HepG2 (cell line): ENCODE measurements around the gene APRT. TPM values are rescaled to one million over a fixed set of nuclear protein-coding genes. Genes with fewer than 3 reads are reported as not detected.
A peak's percentile ranks its signal among the peaks of the same experiment; 100 is the strongest.

ENCODE experiments used
- CAMTA2 ChIP-seq: sonication (generic); formaldehyde crosslinking; IDR thresholded peaks from 2 replicates; pipeline ENCODE4 v1.4.0; 2020; ENCODE audit warnings: mild to moderate bottlenecking, missing genetic modification reagents, borderline replicate concordance
- HDAC1 ChIP-seq: sonication (generic); formaldehyde crosslinking; IDR thresholded peaks from 2 replicates; pipeline ENCODE4 v1.5.1; 2020; ENCODE audit warnings: mild to moderate bottlenecking, missing genetic modification reagents
- PHF20 ChIP-seq: sonication (generic); formaldehyde crosslinking; IDR thresholded peaks from 2 replicates; pipeline ENCODE4 v1.5.0; 2020; ENCODE audit warnings: mild to moderate bottlenecking, missing genetic modification reagents
- RCOR2 ChIP-seq: IDR thresholded peaks from 2 replicates; pipeline ENCODE4 v1.6.1; 2016; ENCODE audit warnings: missing biosample characterization, missing genetic modification reagents
- RFXANK ChIP-seq: IDR thresholded peaks from 2 replicates; pipeline ENCODE4 v1.6.1; 2016
- SATB2 ChIP-seq: sonication (generic); formaldehyde crosslinking; IDR thresholded peaks from 2 replicates; pipeline ENCODE4 v1.5.0; 2020; ENCODE audit warnings: missing genetic modification reagents
- SMYD3 ChIP-seq: sonication (generic); formaldehyde crosslinking; IDR thresholded peaks from 2 replicates; pipeline ENCODE4 v1.8.1; 2023; ENCODE audit warnings: mild to moderate bottlenecking, missing genetic modification reagents
- TBP ChIP-seq: sonication (generic); formaldehyde crosslinking; IDR thresholded peaks from 2 replicates; pipeline ENCODE4 v1.5.0; 2020; ENCODE audit warnings: missing genetic modification reagents
- ZBTB7A ChIP-seq: sonication (generic); formaldehyde crosslinking; IDR thresholded peaks from 2 replicates; pipeline ENCODE4 v1.8.0; 2022; ENCODE audit warnings: mild to moderate bottlenecking, missing genetic modification reagents
- ZHX1 ChIP-seq: sonication (generic); formaldehyde crosslinking; IDR thresholded peaks from 2 replicates; pipeline ENCODE4 v1.8.1; 2022; ENCODE audit warnings: low read depth, mild to moderate bottlenecking, missing genetic modification reagents
- ZKSCAN5 ChIP-seq: sonication (generic); formaldehyde crosslinking; IDR thresholded peaks from 2 replicates; pipeline ENCODE4 v1.5.1; 2020; ENCODE audit warnings: mild to moderate bottlenecking, missing genetic modification reagents
- ZNF143 ChIP-seq: sonication (generic); formaldehyde crosslinking; IDR thresholded peaks from 2 replicates; pipeline ENCODE4 v1.4.0; 2020; ENCODE audit warnings: missing genetic modification reagents
- ZNF44 ChIP-seq: sonication (generic); formaldehyde crosslinking; IDR thresholded peaks from 2 replicates; pipeline ENCODE4 v1.5.1; 2020; ENCODE audit warnings: mild to moderate bottlenecking, missing genetic modification reagents
- ZNF775 ChIP-seq: sonication (generic); formaldehyde crosslinking; IDR thresholded peaks from 2 replicates; pipeline ENCODE4 v1.4.0; 2020; ENCODE audit warnings: missing genetic modification reagents, mild to moderate bottlenecking, moderate library complexity, borderline replicate concordance
- ZNF841 ChIP-seq: sonication (generic); formaldehyde crosslinking; IDR thresholded peaks from 2 replicates; pipeline ENCODE4 v1.8.1; 2023; ENCODE audit warnings: missing genetic modification reagents, borderline replicate concordance
- ZSCAN21 ChIP-seq: sonication (generic); formaldehyde crosslinking; IDR thresholded peaks from 2 replicates; pipeline ENCODE4 v1.8.0; 2022; ENCODE audit warnings: mild to moderate bottlenecking, missing genetic modification reagents, moderate library complexity, borderline replicate concordance
- polyA plus RNA-seq, 8 experiments: library from polyadenylated mRNA; depleted of rRNA in 3 of 8; stranded (reverse) in 7 of 8; unstranded in 1 of 8; fragments of >200 nt; fragmentation: Illumina TruSeq in 4 of 8; extraction: Trizol in 4 of 8; gene quantifications; 2 replicates each; pipeline versions ENCODE4 v1.2.1 to v1.2.3, GENCODE V29; 2011 to 2016; ENCODE audit warnings: low read depth in 4 of 8, missing spikeins in 1 of 8, mixed read lengths in 1 of 8; ENCODE audit not compliant: insufficient read depth in 1 of 8
- total RNA-seq, 5 experiments: library from RNA; depleted of rRNA; stranded (reverse); fragments of >200 nt; fragmentation: Illumina TruSeq; extraction: Trizol; gene quantifications; 2 replicates each; pipeline ENCODE4 v1.2.3, GENCODE V29; 2016; ENCODE audit warnings: low read depth in 1 of 5
- TF ChIP-seq, protein P1 (sequence below): sonication (generic); formaldehyde crosslinking; IDR thresholded peaks from 2 replicates; pipeline ENCODE4 v1.4.0; 2020; ENCODE audit warnings: missing genetic modification reagents, borderline replicate concordance
- TF ChIP-seq, protein P2 (sequence below): IDR thresholded peaks from 2 replicates; pipeline ENCODE4 v1.6.1; 2016
- TF ChIP-seq, protein P3 (sequence below): sonication (generic); formaldehyde crosslinking; conservative IDR thresholded peaks from 2 replicates; pipeline ENCODE4 v1.4.0; 2020; ENCODE audit warnings: missing genetic modification reagents
- TF ChIP-seq, protein P4 (sequence below): sonication (generic); formaldehyde crosslinking; IDR thresholded peaks from 2 replicates; pipeline ENCODE4 v1.4.0; 2020; ENCODE audit warnings: mild to moderate bottlenecking, missing genetic modification reagents

Gene APRT
- total and polyA plus RNA-seq, 2 of the 13 experiments (the other 11 are each of a cell fraction or from before 2014, with no cell fraction given), result 155 to 242 TPM

GRCh38 chr16:88810912-88811768 lies 588 bp downstream of the APRT start (continued):
- TF ChIP-seq, protein P1, sequence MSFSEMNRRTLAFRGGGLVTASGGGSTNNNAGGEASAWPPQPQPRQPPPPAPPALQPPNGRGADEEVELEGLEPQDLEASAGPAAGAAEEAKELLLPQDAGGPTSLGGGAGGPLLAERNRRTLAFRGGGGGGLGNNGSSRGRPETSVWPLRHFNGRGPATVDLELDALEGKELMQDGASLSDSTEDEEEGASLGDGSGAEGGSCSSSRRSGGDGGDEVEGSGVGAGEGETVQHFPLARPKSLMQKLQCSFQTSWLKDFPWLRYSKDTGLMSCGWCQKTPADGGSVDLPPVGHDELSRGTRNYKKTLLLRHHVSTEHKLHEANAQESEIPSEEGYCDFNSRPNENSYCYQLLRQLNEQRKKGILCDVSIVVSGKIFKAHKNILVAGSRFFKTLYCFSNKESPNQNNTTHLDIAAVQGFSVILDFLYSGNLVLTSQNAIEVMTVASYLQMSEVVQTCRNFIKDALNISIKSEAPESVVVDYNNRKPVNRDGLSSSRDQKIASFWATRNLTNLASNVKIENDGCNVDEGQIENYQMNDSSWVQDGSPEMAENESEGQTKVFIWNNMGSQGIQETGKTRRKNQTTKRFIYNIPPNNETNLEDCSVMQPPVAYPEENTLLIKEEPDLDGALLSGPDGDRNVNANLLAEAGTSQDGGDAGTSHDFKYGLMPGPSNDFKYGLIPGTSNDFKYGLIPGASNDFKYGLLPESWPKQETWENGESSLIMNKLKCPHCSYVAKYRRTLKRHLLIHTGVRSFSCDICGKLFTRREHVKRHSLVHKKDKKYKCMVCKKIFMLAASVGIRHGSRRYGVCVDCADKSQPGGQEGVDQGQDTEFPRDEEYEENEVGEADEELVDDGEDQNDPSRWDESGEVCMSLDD (CRISPR knock-in tag), result peak; percentile 69; the same call in 1 of the 2 replicates
- TF ChIP-seq HDAC1 (CRISPR knock-in tag) (peak; percentile 89), ZNF143 (CRISPR knock-in tag) (peak; percentile 32; the same call in 1 of the 2 replicates), ZSCAN21 (CRISPR knock-in tag) (peak; percentile 33; the same call in 1 of the 2 replicates), RCOR2 (CRISPR knock-in tag) (no peak), SATB2 (CRISPR knock-in tag) (0 out of 2 replicates have a peak, but pooled peaks have one; percentile 29), ZNF841 (peak; percentile 17; the same call in 1 of the 2 replicates), TBP (CRISPR knock-in tag) (peak; percentile 28; the same call in 1 of the 2 replicates), SMYD3 (no peak), ZBTB7A (CRISPR knock-in tag) (peak; percentile 57; the same call in 1 of the 2 replicates), PHF20 (CRISPR knock-in tag) (peak; percentile 57; the same call in 1 of the 2 replicates), ZNF44 (peak; percentile 22; the same call in 1 of the 2 replicates), ZHX1 (CRISPR knock-in tag) (0 out of 2 replicates have a peak, but pooled peaks have one; percentile 6), CAMTA2 (peak; percentile 23; the same call in 1 of the 2 replicates), ZKSCAN5 (CRISPR knock-in tag) (no peak), RFXANK (peak; percentile 28; the same call in 1 of the 2 replicates), ZNF775 (peak; percentile 77)
- TF ChIP-seq, protein P2, sequence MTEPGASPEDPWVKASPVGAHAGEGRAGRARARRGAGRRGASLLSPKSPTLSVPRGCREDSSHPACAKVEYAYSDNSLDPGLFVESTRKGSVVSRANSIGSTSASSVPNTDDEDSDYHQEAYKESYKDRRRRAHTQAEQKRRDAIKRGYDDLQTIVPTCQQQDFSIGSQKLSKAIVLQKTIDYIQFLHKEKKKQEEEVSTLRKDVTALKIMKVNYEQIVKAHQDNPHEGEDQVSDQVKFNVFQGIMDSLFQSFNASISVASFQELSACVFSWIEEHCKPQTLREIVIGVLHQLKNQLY (CRISPR knock-in tag), result 0 out of 2 replicates have a peak, but pooled peaks have one; percentile 41
- TF ChIP-seq, protein P3, sequence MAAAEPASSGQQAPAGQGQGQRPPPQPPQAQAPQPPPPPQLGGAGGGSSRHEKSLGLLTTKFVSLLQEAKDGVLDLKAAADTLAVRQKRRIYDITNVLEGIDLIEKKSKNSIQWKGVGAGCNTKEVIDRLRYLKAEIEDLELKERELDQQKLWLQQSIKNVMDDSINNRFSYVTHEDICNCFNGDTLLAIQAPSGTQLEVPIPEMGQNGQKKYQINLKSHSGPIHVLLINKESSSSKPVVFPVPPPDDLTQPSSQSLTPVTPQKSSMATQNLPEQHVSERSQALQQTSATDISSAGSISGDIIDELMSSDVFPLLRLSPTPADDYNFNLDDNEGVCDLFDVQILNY (CRISPR knock-in tag), result peak; percentile 12; the same call in 1 of the 2 replicates
- TF ChIP-seq, protein P4, sequence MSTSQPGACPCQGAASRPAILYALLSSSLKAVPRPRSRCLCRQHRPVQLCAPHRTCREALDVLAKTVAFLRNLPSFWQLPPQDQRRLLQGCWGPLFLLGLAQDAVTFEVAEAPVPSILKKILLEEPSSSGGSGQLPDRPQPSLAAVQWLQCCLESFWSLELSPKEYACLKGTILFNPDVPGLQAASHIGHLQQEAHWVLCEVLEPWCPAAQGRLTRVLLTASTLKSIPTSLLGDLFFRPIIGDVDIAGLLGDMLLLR, result peak; percentile 95
